H9 (cell line): ENCODE data around the gene CXCL12. TPM values are rescaled to one million over a fixed set of nuclear protein-coding genes. Genes with fewer than 3 reads are reported as not detected.

Experiments
- DNase-seq: peaks from one replicate; pipeline ENCODE4 v3.0.0-alpha.2; 2017
- H2AFZ ChIP-seq: one replicate; pipeline ENCODE4 v1.6.1; 2013; ENCODE audit warnings: mild to moderate bottlenecking, low read length, control low read depth, moderate library complexity
- H2AK5ac ChIP-seq: 2 replicates; pipeline ENCODE4 v1.6.1; 2013; ENCODE audit warnings: low read length, control low read depth, mixed read lengths; ENCODE audit not compliant: insufficient read length
- H2BK120ac ChIP-seq: one replicate; pipeline ENCODE4 v1.6.1; 2013; ENCODE audit warnings: low read depth, mild to moderate bottlenecking, low read length, control low read depth, inconsistent platforms; ENCODE audit not compliant: poor library complexity, severe bottlenecking
- H2BK12ac ChIP-seq: 2 replicates; pipeline ENCODE4 v1.6.1; 2013; ENCODE audit warnings: low read length, control low read depth, mixed read lengths, low read depth; ENCODE audit not compliant: insufficient read length
- H2BK15ac ChIP-seq: 2 replicates; pipeline ENCODE4 v1.6.1; 2013; ENCODE audit warnings: low read depth, low read length, control low read depth
- H2BK20ac ChIP-seq: one replicate; pipeline ENCODE4 v1.6.1; 2013; ENCODE audit warnings: low read depth, mild to moderate bottlenecking, low read length, control low read depth, inconsistent platforms; ENCODE audit not compliant: poor library complexity, severe bottlenecking
- H2BK5ac ChIP-seq: 2 replicates; pipeline ENCODE4 v1.6.1; 2013; ENCODE audit warnings: low read length, control low read depth, mixed read lengths; ENCODE audit not compliant: insufficient read length
- H3K14ac ChIP-seq: 2 replicates; pipeline ENCODE4 v1.6.1; 2013; ENCODE audit warnings: low read length, control low read depth; ENCODE audit not compliant: insufficient read depth
- H3K18ac ChIP-seq: 2 replicates; pipeline ENCODE4 v1.6.1; 2013; ENCODE audit warnings: low read depth, mild to moderate bottlenecking, mixed read lengths, low read length, control low read depth; ENCODE audit not compliant: insufficient read length
- H3K23ac ChIP-seq: 2 replicates; pipeline ENCODE4 v1.6.1; 2013; ENCODE audit warnings: low read length, control low read depth, mixed read lengths, low read depth; ENCODE audit not compliant: insufficient read length
- H3K23me2 ChIP-seq: 2 replicates; pipeline ENCODE4 v1.6.1; 2013; ENCODE audit warnings: low read depth, mild to moderate bottlenecking, mixed read lengths, low read length, control low read depth; ENCODE audit not compliant: insufficient read length, poor library complexity, severe bottlenecking
- H3K27ac ChIP-seq: 2 replicates; pipeline ENCODE4 v1.5.1; 2013; ENCODE audit warnings: low read length, control low read depth, mixed read lengths, low read depth; ENCODE audit not compliant: insufficient read length
- H3K27me3 ChIP-seq: 2 replicates; pipeline ENCODE4 v1.6.1; 2013; ENCODE audit warnings: low read length, control low read depth, inconsistent platforms; ENCODE audit not compliant: insufficient read depth
- H3K4ac ChIP-seq: 2 replicates; pipeline ENCODE4 v1.6.1; 2013; ENCODE audit warnings: low read depth, mild to moderate bottlenecking, control low read depth, inconsistent platforms, low read length, moderate library complexity
- H3K4me1 ChIP-seq: 2 replicates; pipeline ENCODE4 v1.6.1; 2013; ENCODE audit warnings: low read length, control low read depth, inconsistent platforms; ENCODE audit not compliant: insufficient read depth
- H3K4me2 ChIP-seq: 2 replicates; pipeline ENCODE4 v1.6.1; 2013; ENCODE audit warnings: low read length, control low read depth, mixed read lengths; ENCODE audit not compliant: insufficient read length, insufficient read depth
- H3K56ac ChIP-seq: 2 replicates; pipeline ENCODE4 v1.6.1; 2013; ENCODE audit warnings: low read depth, mild to moderate bottlenecking, mixed read lengths, low read length, control low read depth; ENCODE audit not compliant: insufficient read length
- H3K79me1 ChIP-seq: 2 replicates; pipeline ENCODE4 v1.6.1; 2013; ENCODE audit warnings: low read depth, mild to moderate bottlenecking, moderate library complexity, low read length, control low read depth, inconsistent platforms; ENCODE audit not compliant: insufficient read depth, poor library complexity, severe bottlenecking
- H3K79me2 ChIP-seq: 2 replicates; pipeline ENCODE4 v1.6.1; 2013; ENCODE audit warnings: low read length, control low read depth, inconsistent platforms; ENCODE audit not compliant: insufficient read depth
- H3K9ac ChIP-seq: 2 replicates; pipeline ENCODE4 v1.6.1; 2013; ENCODE audit warnings: low read length, control low read depth, mixed read lengths; ENCODE audit not compliant: insufficient read length; ENCODE audit errors: extremely low read depth
- H3K9me3 ChIP-seq: one replicate; pipeline ENCODE4 v1.6.1; 2013; ENCODE audit warnings: low read depth, low read length, inconsistent platforms; ENCODE audit not compliant: control insufficient read depth
- H3T11ph ChIP-seq: one replicate; pipeline ENCODE4 v1.6.1; 2013; ENCODE audit warnings: mild to moderate bottlenecking, low read length, control low read depth, inconsistent platforms
- H4K20me1 ChIP-seq: one replicate; pipeline ENCODE4 v1.6.1; 2013; ENCODE audit not compliant: control insufficient read depth, insufficient read length, insufficient read depth
- H4K5ac ChIP-seq: 2 replicates; pipeline ENCODE4 v1.6.1; 2013; ENCODE audit warnings: low read depth, mild to moderate bottlenecking, mixed read lengths, low read length, control low read depth; ENCODE audit not compliant: insufficient read length
- H4K8ac ChIP-seq: replicated peaks from 2 replicates; pipeline ENCODE4 v1.6.1; 2013; ENCODE audit warnings: low read length, control low read depth, mixed read lengths, low read depth; ENCODE audit not compliant: insufficient read length
- H4K91ac ChIP-seq: 2 replicates; pipeline ENCODE4 v1.6.1; 2013; ENCODE audit warnings: low read depth, mild to moderate bottlenecking, moderate library complexity, mixed read lengths, low read length, control low read depth; ENCODE audit not compliant: insufficient read length
- H3K27ac Mint-ChIP-seq, 3 experiments: 2 replicates in 2 of 3; 3 replicates in 1 of 3; pipeline ENCODE4 v1.8.0; 2020 to 2021; ENCODE audit warnings: mixed read lengths in 3 of 3, mild to moderate bottlenecking in 1 of 3, moderate library complexity in 1 of 3
- H3K27me3 Mint-ChIP-seq: 2 replicates; pipeline ENCODE4 v1.8.0; 2021; ENCODE audit warnings: low read depth, mild to moderate bottlenecking, moderate library complexity, mixed read lengths
- H3K36me3 Mint-ChIP-seq, 3 experiments: 2 replicates in 2 of 3; 3 replicates in 1 of 3; pipeline ENCODE4 v1.8.0; 2020 to 2021; ENCODE audit warnings: low read depth in 3 of 3, mixed read lengths in 3 of 3; ENCODE audit not compliant: insufficient read depth in 1 of 3
- H3K4me1 Mint-ChIP-seq, 2 experiments: 2 replicates each; pipeline ENCODE4 v1.8.0; 2020; ENCODE audit warnings: mixed read lengths in 2 of 2
- H3K4me3 Mint-ChIP-seq, 2 experiments: 2 replicates in 1 of 2; 3 replicates in 1 of 2; pipeline ENCODE4 v1.8.0; 2020 to 2021; ENCODE audit warnings: mild to moderate bottlenecking in 2 of 2, mixed read lengths in 2 of 2, moderate library complexity in 1 of 2
- H3K9me3 Mint-ChIP-seq, 2 experiments: 2 replicates in 1 of 2; 3 replicates in 1 of 2; pipeline ENCODE4 v1.8.0; 2020; ENCODE audit warnings: mild to moderate bottlenecking in 2 of 2, mixed read lengths in 2 of 2, moderate library complexity in 1 of 2
- WGBS: extraction: QIAGEN DNeasy Blood & Tissue Kit; methylation state at CpG from one replicate; pipeline ENCODE4 v1.1.7; 2013; ENCODE audit warnings: missing lambda C conversion rate, low lambda C conversion rate, mixed read lengths; ENCODE audit not compliant: insufficient read length; ENCODE audit errors: extremely low coverage; 5-methylcytosine and 5-hydroxymethylcytosine counted together
- total RNA-seq: library from RNA; stranded (reverse); gene quantifications from 2 replicates; pipeline ENCODE4 v1.2.1, GENCODE V29; 2021
- TF ChIP-seq, protein P1 (sequence below): fragments of 200-600 bp; sonication (generic); conservative IDR thresholded peaks from 3 replicates; pipeline ENCODE4 v1.8.0; 2021; ENCODE audit warnings: antibody characterized with exemption, mild to moderate bottlenecking

CXCL12 gene
- total RNA-seq, 1 experiment from 2014 or later, result 28.3 TPM

DNA sequence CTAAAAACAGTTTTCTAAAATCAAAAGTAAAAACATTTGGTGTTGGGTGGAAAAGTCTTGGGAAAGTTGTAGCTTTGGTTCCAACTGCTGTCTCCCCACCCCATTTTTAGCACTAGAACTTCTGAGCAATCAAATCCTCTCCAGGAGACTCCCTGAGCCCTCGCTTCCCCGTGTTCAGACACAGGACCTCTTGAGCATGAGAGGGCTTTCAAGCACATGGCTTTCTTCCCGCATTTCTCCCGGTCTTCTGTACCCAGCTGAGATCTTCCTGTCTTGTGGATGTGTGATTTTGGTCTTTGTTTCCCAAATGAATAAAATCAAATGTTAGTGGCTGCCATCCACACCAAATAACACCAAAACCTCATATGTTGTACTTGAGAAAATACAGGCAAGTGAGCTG, 5.0 kb downstream of the CXCL12 start:
- H2BK120ac ChIP-seq, result no peak overlapping the region
- no peaks in the 10 kb centered on the region for H3K79me1 ChIP-seq
- Mint-ChIP-seq H3K9me3 (no peaks in the 10 kb centered on the region), H3K27ac (no peak overlapping the region; a peak in 1 of 7 replicates), H3K4me1 (peaks cover 72 to 75% of the 10 kb centered on the region in 2 experiments), H3K27me3 (peaks cover 14% of the 10 kb centered on the region), H3K4me3 (no peak overlapping the region), H3K36me3 (peaks cover 46 to 51% (median 48%) of the 10 kb centered on the region in 3 experiments; a peak in 6 of 7 replicates)
- H3K27me3 ChIP-seq, result no peaks in the 10 kb centered on the region; the same call in 1 of the 2 replicates
- TF ChIP-seq, protein P1, sequence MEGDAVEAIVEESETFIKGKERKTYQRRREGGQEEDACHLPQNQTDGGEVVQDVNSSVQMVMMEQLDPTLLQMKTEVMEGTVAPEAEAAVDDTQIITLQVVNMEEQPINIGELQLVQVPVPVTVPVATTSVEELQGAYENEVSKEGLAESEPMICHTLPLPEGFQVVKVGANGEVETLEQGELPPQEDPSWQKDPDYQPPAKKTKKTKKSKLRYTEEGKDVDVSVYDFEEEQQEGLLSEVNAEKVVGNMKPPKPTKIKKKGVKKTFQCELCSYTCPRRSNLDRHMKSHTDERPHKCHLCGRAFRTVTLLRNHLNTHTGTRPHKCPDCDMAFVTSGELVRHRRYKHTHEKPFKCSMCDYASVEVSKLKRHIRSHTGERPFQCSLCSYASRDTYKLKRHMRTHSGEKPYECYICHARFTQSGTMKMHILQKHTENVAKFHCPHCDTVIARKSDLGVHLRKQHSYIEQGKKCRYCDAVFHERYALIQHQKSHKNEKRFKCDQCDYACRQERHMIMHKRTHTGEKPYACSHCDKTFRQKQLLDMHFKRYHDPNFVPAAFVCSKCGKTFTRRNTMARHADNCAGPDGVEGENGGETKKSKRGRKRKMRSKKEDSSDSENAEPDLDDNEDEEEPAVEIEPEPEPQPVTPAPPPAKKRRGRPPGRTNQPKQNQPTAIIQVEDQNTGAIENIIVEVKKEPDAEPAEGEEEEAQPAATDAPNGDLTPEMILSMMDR, result no peak
- H3K4me1 ChIP-seq, result peaks cover 22% of the 10 kb centered on the region
- H2AK5ac ChIP-seq, result no peak overlapping the region
- no peak for DNase-seq
- H2BK12ac ChIP-seq, result no peak overlapping the region
- no peak overlapping the region for H4K91ac ChIP-seq
- H2BK5ac ChIP-seq, result no peak overlapping the region
- no peak overlapping the region for H3K4ac ChIP-seq
- H4K20me1 ChIP-seq, result no peaks in the 10 kb centered on the region
- H3K23ac ChIP-seq, result no peak overlapping the region
- H4K5ac ChIP-seq, result no peak overlapping the region
- H3T11ph ChIP-seq, result no peak overlapping the region
- H3K56ac ChIP-seq, result no peak overlapping the region
- H2BK15ac ChIP-seq, result no peak overlapping the region
- no peak overlapping the region for H3K14ac ChIP-seq
- no peak overlapping the region for H3K9ac ChIP-seq
- no peak overlapping the region for H4K8ac ChIP-seq
- H3K4me2 ChIP-seq, result no peak overlapping the region
- H3K18ac ChIP-seq, result no peak overlapping the region
- no CpG with 5 or more reads among the region's 4 CpGs for WGBS
- H2BK20ac ChIP-seq, result no peak overlapping the region
- no peak overlapping the region for H2AFZ ChIP-seq
- no peaks in the 10 kb centered on the region for H3K9me3 ChIP-seq
- H3K23me2 ChIP-seq, result peaks cover 15% of the 10 kb centered on the region
- no peak overlapping the region for H3K27ac ChIP-seq
- H3K79me2 ChIP-seq, result no peaks in the 10 kb centered on the region
